NOMO-1 treated with DMSO at 0.1 percent for 48 hours (cell line): ENCODE results near the gene UCHL1.

Experiments
- DNase-seq: peaks from one replicate; lab custom pipeline; 2025; ENCODE audit not compliant: unreplicated experiment; lab: John Stamatoyannopoulos, UW

Gene UCHL1

DNA sequence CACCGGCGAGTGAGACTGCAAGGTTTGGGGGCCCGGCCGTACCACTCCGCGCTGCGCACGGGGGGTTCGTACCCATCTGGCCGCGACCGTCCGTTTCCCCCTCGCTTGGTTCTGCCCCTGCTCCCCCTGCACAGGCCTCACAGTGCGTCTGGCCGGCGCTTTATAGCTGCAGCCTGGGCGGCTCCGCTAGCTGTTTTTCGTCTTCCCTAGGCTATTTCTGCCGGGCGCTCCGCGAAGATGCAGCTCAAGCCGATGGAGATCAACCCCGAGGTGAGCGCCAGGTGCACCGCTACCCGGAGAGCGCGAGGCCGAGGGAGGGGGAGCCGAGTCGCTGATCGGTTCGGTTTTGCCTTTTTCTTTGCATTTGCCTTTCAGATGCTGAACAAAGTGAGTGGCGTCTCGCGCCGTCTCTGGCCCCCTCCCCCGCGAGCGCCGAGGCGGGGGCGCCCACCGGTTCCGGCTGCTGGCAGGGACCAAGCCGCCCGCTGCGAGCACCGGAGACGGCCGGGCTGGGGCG is at the start of gene UCHL1:
UCHL1 (plus strand) TSS at position 189 of the 517 bp plus-strand sequence; CDS start at position 238, 49 bp downstream.
- DNase-seq, result no peak

DNA sequence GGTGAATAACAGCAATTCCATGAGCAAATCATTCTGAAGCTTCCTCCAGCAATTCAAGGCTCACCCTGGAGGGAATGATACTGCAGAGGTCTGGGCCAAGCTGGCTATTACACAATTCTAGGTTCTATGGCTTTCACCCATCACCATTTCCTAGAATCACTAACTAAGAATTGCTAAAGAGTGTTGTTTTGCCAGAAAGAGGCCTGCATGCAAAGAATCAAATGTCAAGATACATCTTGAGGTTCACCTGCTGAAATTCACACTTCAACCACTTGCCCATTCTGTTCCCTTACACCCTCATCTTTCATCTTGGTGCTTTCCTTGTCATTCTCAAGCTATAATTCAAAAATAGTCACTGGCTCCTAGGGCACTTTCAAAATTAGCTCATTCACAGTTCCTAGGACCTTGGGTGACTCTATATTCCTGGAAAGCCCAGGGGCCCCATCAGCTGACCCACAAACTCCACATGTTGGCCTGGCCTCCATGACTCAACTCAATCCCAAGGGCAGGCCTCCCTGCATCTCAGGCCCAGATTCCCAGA is 49.4 kb upstream of the UCHL1 start:
- no peak for DNase-seq

DNA sequence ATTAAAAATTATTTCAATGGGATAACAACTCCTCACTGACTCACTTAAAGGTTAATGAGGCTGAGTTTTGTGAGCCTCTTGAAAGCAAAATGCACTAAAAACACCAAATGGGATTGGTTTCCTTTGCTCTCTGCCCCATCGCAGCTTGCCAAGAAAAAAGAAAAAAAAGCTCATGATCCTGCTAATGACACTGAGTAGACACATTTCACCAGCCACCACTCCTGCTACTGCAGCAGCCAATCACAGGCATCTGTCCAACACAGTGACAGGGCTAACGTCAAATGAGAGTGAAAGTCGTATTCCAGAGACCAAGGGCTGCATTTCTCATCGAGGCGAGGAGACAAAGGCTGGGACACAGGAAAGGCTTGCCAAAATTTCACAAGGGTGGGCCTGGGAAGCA is 47.5 kb upstream of the UCHL1 start:
- no peak for DNase-seq

DNA sequence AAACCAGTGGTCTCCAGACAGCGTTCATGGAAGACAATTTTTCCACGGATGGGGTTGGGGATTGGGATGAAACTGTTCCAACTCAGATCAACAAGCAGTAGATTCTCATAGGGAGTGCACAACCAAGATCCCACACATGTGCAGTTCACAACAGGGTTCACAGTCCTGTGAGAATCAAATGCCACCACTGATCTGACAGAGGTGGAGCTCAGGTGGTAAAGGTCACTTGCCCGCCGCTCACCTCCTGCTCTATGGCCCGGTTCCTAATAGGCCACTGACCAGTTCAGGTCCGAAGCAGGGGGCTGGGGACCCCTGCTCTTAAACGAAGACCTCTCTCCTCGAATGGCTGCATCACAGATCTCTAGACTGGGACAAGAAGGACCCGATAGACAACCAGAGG is 46.8 kb upstream of the UCHL1 start:
- DNase-seq, result no peak

DNA sequence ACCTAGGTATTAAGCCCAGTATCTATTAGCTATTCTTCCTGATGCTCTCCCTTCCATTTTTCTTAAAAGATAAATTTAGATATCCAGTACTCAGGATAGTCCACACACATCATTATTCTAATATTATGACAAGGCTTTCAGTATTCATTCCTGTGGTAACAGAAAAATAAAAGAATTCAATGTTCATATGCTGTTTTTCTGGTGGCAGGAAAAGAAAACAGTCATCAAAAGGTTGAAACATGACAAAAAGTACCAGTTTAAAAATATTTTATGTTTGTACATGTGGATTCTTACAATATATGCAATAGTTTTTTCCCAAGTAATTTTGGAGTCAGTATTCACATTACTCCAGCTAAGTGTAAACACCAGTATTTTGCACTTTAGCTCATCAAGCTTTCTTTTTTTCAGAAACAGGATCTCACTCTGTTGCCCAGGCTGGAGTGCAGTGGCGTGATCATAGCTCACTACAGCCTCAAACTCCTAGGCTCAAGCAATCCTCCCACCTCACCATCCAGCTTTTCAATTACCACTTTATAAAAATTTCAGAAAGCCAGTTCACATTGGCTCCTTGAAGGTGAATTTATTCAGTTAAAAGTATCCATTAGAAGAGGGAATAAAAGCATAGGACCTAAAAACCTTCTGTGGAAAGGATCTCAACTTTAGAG is 44.6 kb upstream of the UCHL1 start:
- DNase-seq, result no peak

- peak; percentile 47 for DNase-seq
Observed at GRCh38 chr4:41212616-41213203, 44.0 kb upstream of the UCHL1 start.

DNA sequence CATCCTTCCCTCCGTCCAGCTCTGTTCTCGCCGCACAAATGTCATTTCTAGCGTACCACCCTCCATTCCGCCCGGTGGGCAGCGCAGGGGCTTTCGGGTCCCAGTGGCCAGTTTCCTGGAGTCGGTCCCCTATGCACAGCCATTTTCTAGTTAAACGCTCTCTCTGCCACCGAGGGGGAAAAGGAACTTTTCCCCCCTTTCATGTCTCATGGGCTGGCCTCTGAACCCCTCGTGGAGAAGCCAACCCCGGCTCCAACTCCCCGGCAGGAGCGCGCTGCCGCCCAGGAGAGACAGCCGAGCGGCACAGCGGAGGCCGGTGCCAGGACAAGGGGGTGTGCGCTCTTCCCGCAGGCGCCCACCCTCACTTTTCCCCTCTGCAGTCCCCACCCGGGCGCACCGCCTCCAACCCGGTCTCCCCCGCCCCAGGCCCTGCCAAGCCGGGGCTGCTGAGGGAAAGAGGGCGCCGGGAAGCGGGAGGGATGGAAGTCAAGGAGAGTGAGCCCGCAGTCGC is 43.0 kb upstream of the UCHL1 start:
- DNase-seq, result no peak

GRCh38 chr4:41214136-41214824 is 42.4 kb upstream of the UCHL1 start, which contains the start of gene APBB2:
TSS of gene APBB2 (minus strand) at chr4:41214542. CDS start at chr4:41033254, 181,288 bp downstream.
- DNase-seq, result peak; percentile 49

GRCh38 chr4:41214825-41215146 is 41.9 kb upstream of the UCHL1 start:
- DNase-seq, result no peak

GRCh38 chr4:41215155-41215554 is 41.6 kb upstream of the UCHL1 start:
- DNase-seq, result no peak

- no peak for DNase-seq
Observed at GRCh38 chr4:41215969-41216293, 40.8 kb upstream of the UCHL1 start.

- no peak for DNase-seq
Observed at GRCh38 chr4:41216294-41217019, 40.3 kb upstream of the UCHL1 start.

DNA sequence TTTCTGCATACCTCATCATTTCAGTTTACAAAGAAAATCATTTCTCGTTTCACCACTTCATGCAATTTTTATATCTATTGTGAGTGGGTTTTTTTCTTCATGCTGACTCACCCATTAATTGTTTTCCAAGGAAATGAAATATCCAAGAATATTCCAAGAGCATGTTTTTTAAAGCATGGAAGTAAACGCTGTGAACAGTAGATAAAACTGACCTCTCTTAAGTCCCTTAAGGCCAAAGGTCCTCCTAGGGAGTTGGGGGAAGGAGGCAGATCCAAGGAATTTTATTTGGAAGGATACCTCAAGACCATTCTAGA is 39.8 kb upstream of the UCHL1 start:
- no peak for DNase-seq

DNA sequence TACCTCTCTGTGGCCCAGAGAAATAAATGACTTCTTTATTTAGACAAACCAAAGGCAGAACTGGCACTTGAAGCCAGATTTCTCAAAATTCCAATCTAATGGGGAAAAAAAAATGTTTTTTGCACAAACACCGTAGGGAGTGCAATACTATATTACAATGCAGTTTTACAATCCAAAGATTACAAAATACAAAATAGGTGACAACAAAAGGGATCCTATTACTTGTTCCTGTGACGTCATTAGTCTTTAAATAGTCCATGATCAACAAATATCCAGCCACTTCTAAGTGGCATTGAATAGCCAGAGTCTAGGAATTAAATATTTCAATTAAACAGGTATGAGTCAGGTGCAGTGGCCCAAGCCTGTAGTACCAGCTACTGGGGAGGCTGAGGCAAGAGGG is 39.4 kb upstream of the UCHL1 start:
- DNase-seq, result no peak

DNA sequence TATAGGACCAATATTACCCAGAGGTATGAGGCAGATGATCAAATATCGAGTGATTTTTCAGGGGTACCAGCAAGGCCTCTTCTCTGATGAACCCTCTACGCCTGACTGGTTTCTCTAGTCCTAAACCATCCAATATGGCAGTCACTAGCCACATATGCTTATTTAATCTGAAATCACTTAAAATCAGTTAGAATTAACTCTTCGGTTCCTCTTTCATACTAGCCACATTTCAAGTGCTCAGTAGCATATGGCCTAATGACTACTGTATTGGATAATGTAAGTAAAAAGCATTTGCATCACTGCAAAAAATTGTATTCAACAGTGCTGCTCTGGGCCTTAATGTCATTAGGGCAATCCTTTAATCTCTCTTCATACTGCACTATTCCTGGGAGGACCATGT is 38.0 kb upstream of the UCHL1 start:
- DNase-seq, result no peak

- no peak for DNase-seq
Observed at GRCh38 chr4:41219421-41219950, 37.2 kb upstream of the UCHL1 start.

DNA sequence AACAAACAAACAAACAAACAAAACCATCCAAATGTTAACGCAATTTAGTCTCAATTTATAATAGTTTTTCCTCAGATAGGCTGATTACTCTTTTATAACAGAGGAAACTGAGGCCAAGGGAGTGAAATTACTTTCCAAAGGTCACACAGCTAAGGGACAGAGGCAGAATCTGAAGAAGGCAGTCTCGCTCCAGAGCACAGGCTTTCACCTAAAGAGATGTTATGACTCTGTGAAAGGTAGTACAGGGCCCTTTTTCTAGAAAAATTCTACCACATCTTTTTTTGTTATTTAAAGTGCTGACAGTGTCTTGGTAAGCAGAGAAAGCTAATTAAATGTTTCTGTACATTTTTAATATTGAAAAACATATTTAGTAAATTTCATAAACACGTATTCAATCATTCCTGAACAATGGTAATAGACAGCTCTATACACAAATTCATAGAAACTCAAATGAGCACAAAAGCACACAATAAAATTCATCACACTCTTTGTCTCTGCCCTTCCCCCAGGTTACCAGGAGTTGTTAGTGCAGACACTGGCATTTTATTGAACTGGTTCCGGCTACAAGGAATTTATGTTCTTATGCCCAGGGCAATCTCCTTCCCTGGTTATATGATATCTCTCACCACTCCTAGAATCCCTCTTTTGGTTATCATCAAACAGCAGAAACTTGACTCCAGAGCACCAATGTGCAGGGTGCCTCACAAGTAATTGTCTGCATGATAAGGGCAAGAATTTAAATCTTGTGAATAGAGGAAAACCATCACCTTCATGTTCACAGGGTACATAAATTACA is 34.7 kb upstream of the UCHL1 start:
- no peak for DNase-seq

GRCh38 chr4:41227902-41228301 is 28.8 kb upstream of the UCHL1 start:
- no peak for DNase-seq

DNA sequence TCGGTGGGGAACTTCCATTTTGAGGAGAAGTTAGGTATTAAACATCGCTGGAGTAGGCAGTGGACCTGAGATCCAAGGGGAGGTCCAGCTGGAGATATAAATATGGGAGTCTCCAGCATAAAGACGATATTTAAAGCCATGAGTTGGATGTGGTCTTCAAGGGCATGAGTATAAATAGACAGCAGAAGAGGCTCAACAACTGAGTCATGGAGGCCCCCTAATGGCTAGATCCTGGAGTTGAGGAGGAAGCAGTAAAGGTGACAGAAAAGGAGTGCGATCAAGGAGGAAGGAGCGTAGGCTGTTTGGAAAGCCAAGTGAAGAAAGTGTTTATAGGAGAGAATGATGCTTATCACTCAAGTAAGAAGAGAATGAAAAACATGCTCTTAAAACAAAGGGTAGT is 24.3 kb upstream of the UCHL1 start:
- DNase-seq, result no peak

DNA sequence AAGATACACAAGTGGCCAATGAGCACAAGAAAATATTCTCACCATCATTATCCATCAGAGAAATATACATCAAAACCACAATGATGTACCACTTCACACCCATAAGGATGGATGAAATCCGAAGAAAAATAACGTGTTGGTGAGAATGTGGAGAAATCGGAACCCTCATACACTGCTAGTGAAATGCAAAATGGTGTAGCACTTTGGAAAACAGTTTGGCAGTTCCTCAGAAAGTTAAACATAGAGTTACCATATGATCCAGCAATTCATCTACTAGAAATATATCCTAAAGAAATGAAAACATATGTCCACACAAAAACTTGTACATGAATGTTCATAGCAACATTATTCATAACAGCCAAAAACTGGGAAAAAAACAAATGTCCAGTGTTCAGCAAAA is 23.9 kb upstream of the UCHL1 start:
- DNase-seq, result no peak
